Heart left ventricle (tissue), 13 donors: ENCODE results near the gene KIAA1217.

ENCODE experiments used
- CTCF ChIP-seq, 12 donors: fragments of 200-600 bp; sonication (generic) in 4 of 12; IDR thresholded peaks; one replicate each; pipeline versions ENCODE4 v1.5.0 to v1.8.0; 2018 to 2022; ENCODE audit warnings: antibody characterized with exemption in 12 of 12, mild to moderate bottlenecking in 5 of 12
- POLR2A ChIP-seq, 2 donors: fragments of 450-650 bp; IDR thresholded peaks; one replicate each; pipeline ENCODE4 v1.6.1; 2017; ENCODE audit warnings: antibody characterized with exemption in 2 of 2, mild to moderate bottlenecking in 2 of 2, moderate library complexity in 2 of 2
- donor health status: ischemic (EF 13 %, LVEDD 7.1; RV severe dilation, severe dysfunction).
- donor health status: DM: no; HTN: yes; CAD: no.
- donor health status: DM: no; HTN: no; CAD: no.
- donor health status: ischemic (EF 25% LVEDD 6.9; RV normal size, moderate dysfunction).
- donor health status: ischemic (EF 25% LVEDD 5.7; RV mildly dilated, moderate dysfunction).
- donor health status: ischemic (EF 35%, LVEDD 5.7; RV mildly dilated, moderate dysfunction).
- donor health status: nonischemic (EF 11% LVEDD 7.7; RV severe dilation, severe dysfunction).
- donor health status: DM: yes; HTN: yes; CAD: no.
- donor health status: PGD.
- donor health status: ischemic (EF 29% LVEDD 5.4; RV normal size, mild dysfunction).
- donor health status: nonischemic (EF 23%, LVEDD 6.1; RV moderate dilation, normal function).

GRCh38 chr10:24176658-24177057 is 32.3 kb upstream of the KIAA1217 start:
- TF ChIP-seq CTCF (IDR thresholded peaks at IDR 0.05) (no peak), POLR2A (IDR thresholded peaks at IDR 0.05) (no peak)
